GM18505 (cell line): Measurements from ENCODE around the gene PKDREJ.
"Not testable (repeated sequence)": the region's sequence is repeated elsewhere in the genome, so short reads cannot be mapped to it uniquely, and the experiment has no call there.

ENCODE experiments used
- ATAC-seq: cut with Tn5 transposase; IDR thresholded peaks from one replicate; pipeline ENCODE4 v1.9.1; 2021; ENCODE audit not compliant: unreplicated experiment
- POLR2A ChIP-seq: IDR thresholded peaks from 4 replicates; pipeline ENCODE4 v1.6.1; 2011; ENCODE audit warnings: borderline replicate concordance; ENCODE audit not compliant: insufficient read depth, insufficient read length; ENCODE audit errors: extremely low read depth

PKDREJ gene, protein sequence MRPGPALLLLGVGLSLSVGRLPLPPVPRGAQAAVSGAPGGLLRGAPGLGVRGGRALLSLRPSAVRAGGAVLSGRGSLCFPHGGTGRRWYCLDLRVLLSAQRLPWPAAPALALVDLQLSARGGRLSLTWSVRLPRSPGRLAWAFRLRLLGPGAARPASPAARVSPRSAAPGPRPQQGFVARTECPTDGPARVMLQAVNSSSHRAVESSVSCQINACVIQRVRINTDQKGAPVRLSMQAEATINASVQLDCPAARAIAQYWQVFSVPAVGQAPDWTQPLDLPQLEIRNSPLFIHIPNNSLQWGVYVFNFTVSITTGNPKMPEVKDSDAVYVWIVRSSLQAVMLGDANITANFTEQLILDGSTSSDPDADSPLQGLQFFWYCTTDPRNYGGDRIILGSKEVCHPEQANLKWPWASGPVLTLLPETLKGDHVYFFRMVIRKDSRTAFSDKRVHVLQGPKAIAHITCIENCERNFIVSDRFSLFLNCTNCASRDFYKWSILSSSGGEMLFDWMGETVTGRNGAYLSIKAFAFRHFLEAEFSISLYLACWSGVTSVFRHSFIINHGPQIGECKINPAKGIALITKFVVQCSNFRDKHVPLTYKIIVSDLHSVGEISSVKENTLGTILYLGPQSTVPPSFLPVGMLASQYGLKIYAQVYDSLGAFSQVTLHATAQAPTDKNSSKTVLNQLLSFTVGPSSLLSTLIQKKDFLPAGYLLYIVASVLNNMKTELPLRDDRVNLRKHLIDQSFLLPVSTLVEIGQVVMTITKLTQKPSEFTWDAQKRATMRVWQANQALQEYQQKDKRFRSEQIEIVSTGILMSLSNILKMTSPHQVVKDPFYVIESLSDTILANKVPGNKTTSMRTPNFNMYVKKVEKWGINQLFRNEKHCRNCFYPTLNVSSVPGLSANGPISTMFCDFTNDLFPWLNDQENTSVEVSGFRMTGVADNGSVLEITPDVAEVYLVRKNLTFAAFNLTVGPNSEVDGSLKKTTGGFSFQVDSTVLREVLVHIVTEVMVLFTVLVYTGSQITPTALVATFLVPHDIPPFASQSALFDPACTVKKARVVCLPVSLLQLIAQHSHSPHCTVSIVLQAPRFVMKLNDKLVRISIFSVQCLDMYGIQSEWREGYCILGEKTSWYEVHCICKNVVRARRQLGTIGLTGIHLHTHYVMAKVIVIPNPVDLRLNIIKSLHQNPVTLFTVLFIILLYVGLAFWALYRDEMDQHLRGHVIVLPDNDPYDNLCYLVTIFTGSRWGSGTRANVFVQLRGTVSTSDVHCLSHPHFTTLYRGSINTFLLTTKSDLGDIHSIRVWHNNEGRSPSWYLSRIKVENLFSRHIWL (N-terminal part only)

DNA sequence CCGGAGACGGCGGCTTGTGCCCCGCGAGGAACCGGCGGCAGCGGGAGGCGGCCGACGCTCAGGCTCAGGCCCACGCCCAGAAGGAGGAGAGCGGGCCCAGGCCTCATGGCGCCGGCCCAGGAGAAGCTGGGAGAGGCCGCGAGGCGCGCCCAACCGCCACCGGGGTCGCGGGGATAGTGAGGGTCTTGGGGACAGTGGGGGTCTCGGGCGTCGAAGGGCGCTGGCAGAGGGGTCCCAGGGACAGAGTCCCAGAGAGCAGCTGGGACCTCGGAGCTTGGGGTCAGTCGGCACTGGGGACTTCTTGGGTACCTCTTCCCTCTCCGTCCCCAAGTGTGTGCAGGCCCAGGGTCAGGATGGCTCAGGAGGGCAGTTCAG, at the start of gene PKDREJ:
Gene PKDREJ, minus strand, starts transcription at position 128 of the 375 bp plus-strand sequence. Its CDS starts 21 bp downstream, at position 107.
- TF ChIP-seq POLR2A = no peak
- no peak for ATAC-seq

DNA sequence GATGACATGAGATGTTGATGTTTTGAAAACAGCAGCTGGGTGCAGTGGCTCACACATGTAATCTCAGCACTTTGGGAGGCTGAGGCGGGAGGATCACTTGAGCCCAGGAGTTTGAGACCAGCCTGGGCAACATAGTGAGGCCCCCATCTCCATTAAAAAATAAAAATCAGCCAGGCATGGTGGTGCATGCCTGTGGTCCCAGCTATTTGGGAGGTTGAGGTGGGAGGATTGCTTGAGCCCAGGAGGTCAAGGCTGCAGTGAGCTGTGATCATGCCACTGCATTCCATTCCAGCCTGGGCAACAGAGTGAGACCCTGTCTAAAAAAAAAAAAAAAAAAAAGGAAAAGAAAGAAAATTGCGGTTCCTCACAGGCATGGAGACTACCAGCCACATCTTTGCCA, 49.7 kb upstream of the PKDREJ start:
- ATAC-seq = not testable (repeated sequence)

DNA sequence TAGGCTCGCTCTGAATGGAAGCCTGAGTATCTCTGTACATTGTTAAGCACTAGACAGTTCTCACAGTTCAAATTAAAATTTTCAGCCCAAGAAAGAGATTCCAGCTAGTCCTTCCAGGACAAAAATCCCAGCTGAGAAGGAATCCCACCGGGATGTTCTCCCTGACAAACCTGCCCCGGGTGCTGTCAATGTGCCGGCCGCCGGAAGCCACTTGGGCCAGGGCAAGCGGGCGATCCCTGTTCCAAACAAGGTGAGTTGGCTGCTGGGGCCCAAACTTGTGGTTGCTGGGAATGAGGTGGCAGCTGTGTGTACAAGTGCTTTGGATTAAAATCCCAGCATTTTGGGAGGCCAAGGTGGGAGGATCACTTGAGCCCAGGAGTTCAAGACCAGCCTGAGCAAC, 48.9 kb upstream of the PKDREJ start:
- ATAC-seq = no peak
- no peak for TF ChIP-seq POLR2A

DNA sequence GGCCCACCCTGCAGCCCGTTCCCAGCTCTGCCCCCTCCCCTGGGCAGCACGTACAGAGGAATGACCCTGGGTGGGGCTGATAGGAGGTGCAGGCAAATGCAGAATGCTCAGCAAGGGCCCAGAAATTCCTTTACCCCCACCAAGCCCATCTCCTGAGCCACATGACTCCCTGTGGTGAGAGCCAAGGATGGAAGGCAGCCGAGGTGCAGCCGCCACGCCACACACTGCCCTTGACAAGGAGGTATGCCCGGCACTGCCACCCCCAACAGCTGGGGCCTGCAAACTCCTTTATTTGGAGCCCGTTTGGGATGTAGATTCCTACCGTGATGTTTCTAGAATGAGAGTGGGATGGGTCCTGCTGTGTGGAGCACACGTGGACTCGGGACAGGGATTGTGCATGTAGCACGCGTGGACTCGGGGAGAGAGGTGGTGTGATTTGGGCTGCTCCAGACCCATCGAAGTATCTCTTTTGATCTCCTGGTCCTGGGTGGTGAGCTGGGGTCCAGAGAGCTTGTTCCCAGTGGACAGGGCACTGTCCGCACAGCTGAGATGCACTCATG, 46.5 kb upstream of the PKDREJ start:
- no peak for ATAC-seq
- TF ChIP-seq POLR2A = no peak

DNA sequence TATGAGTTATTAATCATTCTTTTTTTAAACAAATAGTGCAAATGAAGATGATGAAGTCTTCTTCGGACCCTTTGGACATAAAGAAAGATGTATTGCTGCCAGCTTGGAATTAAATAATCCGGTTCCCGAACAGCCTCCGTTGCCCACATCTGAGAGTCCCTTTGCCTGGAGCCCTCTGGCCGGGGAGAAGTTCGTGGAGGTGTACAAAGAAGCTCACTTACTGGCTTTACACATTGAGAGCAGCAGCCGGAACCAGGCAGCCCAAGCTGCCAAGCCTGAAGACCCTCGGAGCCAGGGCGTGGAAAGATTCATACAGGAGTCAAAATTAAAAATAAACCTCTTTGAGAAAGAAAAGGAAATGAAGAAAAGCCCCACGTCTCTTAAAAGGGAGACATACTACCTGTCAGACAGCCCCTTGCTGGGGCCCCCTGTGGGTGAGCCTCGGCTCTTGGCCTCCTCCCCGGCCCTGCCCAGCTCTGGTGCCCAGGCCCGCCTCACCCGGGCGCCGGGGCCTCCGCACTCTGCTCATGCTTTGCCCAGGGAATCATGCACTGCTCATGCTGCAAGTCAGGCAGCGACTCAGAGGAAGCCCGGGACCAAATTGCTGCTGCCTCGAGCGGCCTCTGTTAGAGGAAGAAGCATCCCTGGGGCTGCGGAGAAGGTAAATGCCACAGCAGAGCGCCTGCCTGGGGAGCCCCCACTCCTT, 45.3 kb upstream of the PKDREJ start:
- ATAC-seq = no peak
- no peak for TF ChIP-seq POLR2A

DNA sequence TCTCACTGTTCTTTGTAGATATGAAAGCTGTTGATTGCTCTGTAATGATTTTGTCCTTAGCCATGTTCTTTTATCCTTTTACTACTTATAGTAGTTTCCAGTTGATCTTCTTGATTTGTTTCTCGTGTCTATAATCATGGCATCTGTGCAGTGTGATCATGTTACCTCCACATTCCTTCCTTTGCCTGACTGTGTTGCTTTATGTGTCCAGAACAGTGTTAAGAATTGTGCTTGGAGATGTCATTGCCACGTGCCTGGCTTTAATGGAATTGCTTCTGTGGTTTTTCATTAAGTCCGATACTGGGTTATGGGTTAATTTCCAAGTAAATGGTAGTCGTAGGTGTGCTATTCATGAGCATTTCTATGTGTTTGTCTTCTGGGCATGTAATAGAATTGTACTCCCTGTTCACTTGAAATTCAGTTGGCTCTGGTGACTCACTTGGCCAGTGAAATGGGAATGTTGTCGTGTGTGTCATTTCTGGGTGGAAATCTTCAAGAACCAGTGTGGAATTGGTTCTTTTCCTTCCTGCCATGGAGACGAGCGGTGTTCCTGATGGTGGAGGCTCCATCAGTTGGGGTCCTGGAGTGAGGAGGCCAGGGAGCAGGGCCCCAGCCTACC, 40.3 kb upstream of the PKDREJ start:
- ATAC-seq = no peak
- TF ChIP-seq POLR2A = no peak

DNA sequence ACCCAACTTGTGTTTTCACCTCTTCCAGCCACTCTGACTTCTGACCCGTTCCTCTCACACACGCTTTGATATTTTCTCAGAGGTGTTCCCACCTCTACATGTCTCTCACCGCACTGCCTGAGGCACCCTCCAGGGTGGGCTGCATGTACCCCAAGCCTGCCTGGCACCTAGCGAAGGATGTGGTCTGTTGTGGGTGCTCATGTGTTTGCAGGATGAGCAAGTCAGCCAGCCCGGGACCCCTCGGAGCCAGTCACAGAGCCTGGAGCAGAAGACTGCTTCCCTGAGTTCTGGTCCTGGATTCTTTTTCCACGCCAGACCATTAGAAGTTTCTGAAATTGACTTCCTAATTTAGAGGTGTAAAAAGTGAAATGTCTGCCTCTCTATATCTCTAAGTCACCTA, 37.3 kb upstream of the PKDREJ start:
- no peak for ATAC-seq
- no peak for TF ChIP-seq POLR2A

DNA sequence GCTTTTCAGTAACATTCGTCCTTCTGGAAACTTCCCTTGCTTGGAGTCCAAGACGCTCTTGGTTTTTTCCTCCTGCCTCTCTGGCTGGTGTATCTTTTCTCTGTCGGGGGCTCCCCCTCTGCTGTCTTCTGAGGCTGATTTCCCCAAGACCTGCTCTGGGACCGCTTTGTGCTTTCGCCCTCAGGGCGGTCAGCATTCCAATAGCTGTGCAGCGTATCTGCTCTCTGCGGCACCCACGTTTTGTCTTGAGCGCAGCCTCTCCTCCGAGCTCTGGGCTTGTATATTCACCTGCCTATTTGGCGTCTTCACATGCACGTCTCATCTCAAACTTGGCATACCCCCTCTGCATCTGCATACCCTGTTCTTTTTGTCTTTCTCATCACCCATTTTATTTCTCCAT, 36.0 kb upstream of the PKDREJ start:
- no peak for TF ChIP-seq POLR2A
- ATAC-seq = no peak

DNA sequence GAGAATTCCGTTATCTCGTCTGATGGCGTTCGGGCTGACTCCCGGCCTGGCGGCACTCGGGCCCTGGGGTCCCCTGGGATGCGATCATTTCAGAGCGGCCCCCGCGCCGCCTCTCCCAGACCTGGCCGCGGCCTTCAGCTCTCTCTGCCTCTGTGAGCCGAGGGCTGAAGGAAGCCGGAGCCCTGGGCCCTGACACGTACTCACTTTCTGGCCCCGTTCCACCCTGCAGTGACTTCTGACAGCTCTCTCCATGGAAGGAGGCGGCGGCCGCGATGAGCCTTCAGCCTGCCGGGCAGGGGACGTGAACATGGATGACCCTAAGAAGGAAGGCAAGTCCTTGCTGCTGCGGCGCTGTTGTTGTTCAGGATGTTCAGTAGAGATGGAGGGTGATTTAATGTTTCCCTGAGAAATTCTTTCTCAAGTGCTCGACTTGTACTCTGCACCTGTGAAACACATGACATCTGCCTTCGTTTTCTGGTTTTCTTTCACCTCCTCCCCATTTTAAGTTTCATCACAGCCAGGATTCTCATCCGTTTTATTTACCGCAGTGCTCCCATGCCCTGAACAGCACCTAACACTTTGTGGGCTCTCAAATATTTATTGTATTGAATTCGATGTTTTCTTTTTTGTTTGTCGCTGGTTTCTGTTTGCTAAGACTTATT, 34.1 kb upstream of the PKDREJ start:
- ATAC-seq = peak; percentile 16
- no peak for TF ChIP-seq POLR2A

DNA sequence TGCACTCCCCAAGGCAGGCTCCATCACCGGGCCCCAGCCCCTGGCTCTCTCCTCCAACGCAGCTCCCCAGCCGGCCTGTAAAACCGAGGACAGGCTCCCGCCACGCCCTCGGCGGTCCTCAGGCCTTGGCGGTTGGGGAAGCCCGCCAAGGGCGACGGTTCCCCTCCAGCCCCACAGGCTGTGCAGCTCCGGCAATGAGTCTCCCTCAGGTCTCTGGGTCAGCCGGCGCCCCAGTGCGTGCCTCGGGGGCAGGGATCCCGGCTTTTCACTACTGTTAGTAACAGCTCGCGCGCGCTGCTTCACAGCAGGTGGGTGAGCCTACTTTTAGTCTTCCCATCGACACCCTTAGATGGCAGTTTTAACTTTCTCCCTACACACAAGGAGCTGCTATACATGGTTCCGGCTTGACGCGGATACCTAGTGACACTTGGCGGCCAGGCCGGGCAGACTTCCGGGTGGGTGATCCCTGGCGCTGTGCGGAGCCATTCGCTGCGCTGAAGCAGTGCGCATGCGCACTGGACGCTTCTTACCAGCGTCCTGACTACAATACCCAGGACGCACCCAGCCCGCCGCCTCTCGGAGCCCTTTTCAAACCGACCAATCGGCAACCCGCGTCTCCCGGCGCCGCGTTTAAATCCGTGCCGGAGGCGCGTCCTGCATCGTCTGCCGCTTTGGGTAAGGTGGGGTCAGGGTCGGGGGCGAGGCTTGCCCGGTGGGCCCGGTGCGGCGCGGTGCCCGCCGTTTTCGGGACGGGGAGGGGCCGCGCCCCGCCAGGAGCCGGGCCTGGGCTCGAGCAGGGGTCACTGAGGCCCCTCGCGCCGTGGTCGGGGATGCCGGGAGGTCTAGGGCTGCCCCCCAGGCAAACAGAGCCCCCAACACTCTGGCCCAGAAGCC, 33.4 kb upstream of the PKDREJ start, which contains the start of gene GTSE1:
Gene GTSE1, plus strand, starts transcription at position 614 of the 894 bp plus-strand sequence. CDS start 531 bp downstream, outside the sequence.
- peak; percentile 85 for ATAC-seq

More for the DNA sequence above, 33.4 kb upstream of the PKDREJ start, which contains the start of gene GTSE1:
- TF ChIP-seq POLR2A = peak; percentile 90
